B cell (primary cell): Measurements from ENCODE around the gene YIPF7. TPM values are rescaled to one million over a fixed set of nuclear protein-coding genes. Genes with fewer than 3 reads are reported as not detected.

Source experiments
- ATAC-seq: fragments of 200-7000 bp; cut with Tn5 transposase; one replicate; pipeline ENCODE4 v1.10.0; 2021; ENCODE audit warnings: low read depth, mild to moderate bottlenecking, moderate number of reproducible peaks, moderate library complexity
- CTCF ChIA-PET: fragments of 350-600 bp; sonication (Branson Sonifier 250); formaldehyde crosslinking; loops from one replicate; lab custom pipeline; 2021; ENCODE audit warnings: antibody characterized with exemption, inconsistent platforms; lab: Charles Lee
- POLR2A ChIA-PET: fragments of 350-600 bp; sonication (Branson Sonifier 250); formaldehyde crosslinking; loops from one replicate; lab custom pipeline; 2021; ENCODE audit warnings: antibody characterized with exemption; lab: Charles Lee
- DNase-seq: peaks from one replicate; pipeline ENCODE4 v3.0.0; 2013
- H2AFZ ChIP-seq: 2 replicates; pipeline ENCODE4 v1.6.1; 2012; ENCODE audit warnings: mild to moderate bottlenecking, low read depth, low read length; ENCODE audit not compliant: insufficient read depth, poor library complexity, severe bottlenecking
- H3K27ac ChIP-seq, 2 donors: 1 replicate in 1 of 2; 2 replicates in 1 of 2; pipeline ENCODE4 v1.5.1; 2012 to 2013; ENCODE audit warnings: low read length in 2 of 2, mild to moderate bottlenecking in 2 of 2, moderate library complexity in 1 of 2
- H3K27me3 ChIP-seq, 4 experiments: fragments of 200-600 bp in 1 of 4; sonication (generic) in 1 of 4; replicated peaks in 1 of 4; 1 replicate in 2 of 4; 2 replicates in 2 of 4; pipeline versions ENCODE4 v1.6.1 to v1.7.0; 2013 to 2016; ENCODE audit warnings: low read length in 3 of 4, mild to moderate bottlenecking in 2 of 4, mixed read lengths in 1 of 4, moderate library complexity in 1 of 4; ENCODE audit not compliant: insufficient read depth in 4 of 4, control insufficient read depth in 3 of 4; ENCODE audit errors: control extremely low read depth in 1 of 4
- H3K36me3 ChIP-seq, 2 experiments: replicated peaks in 1 of 2; 1 replicate in 1 of 2; 2 replicates in 1 of 2; pipeline versions ENCODE4 v1.6.1 to v1.7.1; 2013; ENCODE audit warnings: low read length in 1 of 2; ENCODE audit not compliant: insufficient read depth in 2 of 2, control insufficient read depth in 1 of 2; ENCODE audit errors: control extremely low read depth in 1 of 2, extremely low read depth in 1 of 2
- H3K4me1 ChIP-seq, 2 donors: fragments of 200-600 bp in 1 of 2; sonication (generic) in 1 of 2; 1 replicate in 1 of 2; 2 replicates in 1 of 2; pipeline versions ENCODE4 v1.5.1 to v1.6.1; 2013 to 2017; ENCODE audit warnings: low read length in 2 of 2; ENCODE audit not compliant: control insufficient read depth in 2 of 2, insufficient read depth in 2 of 2
- H3K4me2 ChIP-seq: replicated peaks from 2 replicates; pipeline ENCODE3; 2012; ENCODE audit warnings: mild to moderate bottlenecking, low read depth, low read length; ENCODE audit not compliant: poor library complexity, severe bottlenecking
- H3K4me3 ChIP-seq, 5 experiments: fragments of 200-600 bp in 1 of 5; sonication (generic) in 1 of 5; 1 replicate in 3 of 5; 2 replicates in 2 of 5; pipeline versions ENCODE4 v1.5.1 to v1.7.0; 2011 to 2016; ENCODE audit warnings: low read length in 4 of 5, mild to moderate bottlenecking in 4 of 5, low read depth in 2 of 5, control low read depth in 1 of 5, moderate library complexity in 1 of 5; ENCODE audit not compliant: insufficient read depth in 1 of 5; ENCODE audit errors: control extremely low read depth in 1 of 5, extremely low read depth in 1 of 5
- H3K79me2 ChIP-seq: fragments of 200-600 bp; sonication (generic); one replicate; pipeline ENCODE4 v1.6.0; 2016; ENCODE audit warnings: low read length; ENCODE audit not compliant: control insufficient read depth, insufficient read depth
- H3K9ac ChIP-seq: fragments of 200-600 bp; sonication (generic); 2 replicates; pipeline ENCODE4 v1.6.1; 2017; ENCODE audit warnings: mild to moderate bottlenecking, low read length, moderate library complexity
- H3K9me3 ChIP-seq, 3 donors: one replicate each; pipeline versions ENCODE4 v1.6.1 to v1.7.1; 2013; ENCODE audit warnings: low read length in 2 of 3; ENCODE audit not compliant: control insufficient read depth in 2 of 3, insufficient read depth in 1 of 3; ENCODE audit errors: control extremely low read depth in 1 of 3
- H4K20me1 ChIP-seq: 2 replicates; pipeline ENCODE4 v1.6.0; 2012; ENCODE audit warnings: mild to moderate bottlenecking, low read length; ENCODE audit not compliant: insufficient read depth, control insufficient read depth, poor library complexity, severe bottlenecking
- H3K27ac Mint-ChIP-seq: one replicate; pipeline ENCODE4 v1.8.0; 2021; ENCODE audit warnings: mixed read lengths
- H3K27me3 Mint-ChIP-seq: one replicate; pipeline ENCODE4 v1.8.0; 2021; ENCODE audit warnings: mixed read lengths
- H3K4me1 Mint-ChIP-seq: one replicate; pipeline ENCODE4 v1.8.0; 2021; ENCODE audit warnings: mixed read lengths
- H3K4me3 Mint-ChIP-seq: one replicate; pipeline ENCODE4 v1.8.0; 2021; ENCODE audit warnings: mixed read lengths
- H3K9me3 Mint-ChIP-seq: one replicate; pipeline ENCODE4 v1.8.0; 2022; ENCODE audit warnings: mixed read lengths; ENCODE audit not compliant: insufficient read depth
- EZH2 ChIP-seq: IDR thresholded peaks from 2 replicates; pipeline ENCODE4 v1.6.1; 2012; ENCODE audit warnings: borderline replicate concordance, low read depth, mild to moderate bottlenecking, moderate library complexity, low read length; ENCODE audit not compliant: insufficient read depth, poor library complexity, severe bottlenecking
- WGBS: methylation state at CpG from one replicate; pipeline ENCODE4 v1.1.5; 2013; ENCODE audit warnings: missing lambda C conversion rate; ENCODE audit not compliant: insufficient coverage; 5-methylcytosine and 5-hydroxymethylcytosine counted together
- intact Hi-C: fragments of 100-400 bp; cut with micrococcal nuclease; formaldehyde crosslinking; loops from one replicate; pipeline ENCODE4 v1.10.0; 2022
- polyA plus RNA-seq: library from polyadenylated mRNA; depleted of rRNA; stranded (reverse); fragments of >200 nt; gene quantifications from 2 replicates; pipeline ENCODE4 v1.2.3, GENCODE V29; 2012
- total RNA-seq, 2 donors: library from RNA; stranded (reverse); fragments of 120-200 nt in 1 of 2; gene quantifications; 1 replicate in 1 of 2; 2 replicates in 1 of 2; pipeline versions ENCODE4 v1.2.3 to v1.2.4, GENCODE V29; 2013 to 2022
- TF ChIP-seq, protein P1 (sequence below): fragments of 200-600 bp; IDR thresholded peaks from one replicate; pipeline ENCODE4 v1.8.0; 2022; ENCODE audit warnings: antibody characterized with exemption, mild to moderate bottlenecking

YIPF7 gene
- total and polyA plus RNA-seq, 2 donors (not counting 1 experiment from before 2014, with no cell fraction given), result not detected

DNA sequence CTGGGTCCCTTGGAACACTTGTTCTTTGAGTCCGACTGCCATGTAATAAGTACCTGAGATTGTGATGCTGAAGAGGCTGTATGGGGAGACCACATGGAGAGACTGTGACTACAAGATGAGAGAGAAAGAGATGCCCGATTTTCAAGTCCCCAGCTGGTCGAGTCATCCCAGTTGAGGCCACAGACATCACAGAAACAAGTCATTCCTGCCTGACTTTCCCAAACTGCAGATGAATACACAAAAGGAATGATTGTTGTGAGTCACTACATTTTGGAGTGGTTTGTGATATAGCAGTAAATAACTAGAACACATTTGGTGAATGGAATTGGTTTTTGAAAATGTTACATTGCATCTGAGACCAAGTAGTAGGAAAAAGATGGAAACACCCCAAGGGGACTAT, 9.0 kb upstream of the YIPF7 start:
- Histone ChIP-seq H3K36me3 (no peaks in the 10 kb centered on the region), H3K9ac (no peak overlapping the region), H3K4me2 (no peak overlapping the region), H3K27ac (no peak overlapping the region), H2AFZ (no peak overlapping the region), H3K4me1 (no peaks in the 10 kb centered on the region), H3K9me3 (no peaks in the 10 kb centered on the region), H4K20me1 (no peaks in the 10 kb centered on the region), H3K4me3 (no peak overlapping the region), H3K27me3 (no peaks in the 10 kb centered on the region), H3K79me2 (no peaks in the 10 kb centered on the region)
- DNase-seq (no peak), ATAC-seq (no peak)
- 50% methylated on average over 2 of the region's 3 CpGs for WGBS
- peaks cover 4% of the 10 kb centered on the region for H3K4me1 Mint-ChIP-seq
- H3K27me3 Mint-ChIP-seq, result peaks cover 11% of the 10 kb centered on the region
- POLR2A ChIA-PET, result no interaction called here
- CTCF ChIA-PET, result no interaction called here
- H3K4me3 Mint-ChIP-seq, result no peak overlapping the region
- no peak overlapping the region for H3K27ac Mint-ChIP-seq
- H3K9me3 Mint-ChIP-seq, result no peaks in the 10 kb centered on the region
- TF ChIP-seq EZH2, result no peak
- TF ChIP-seq, protein P1, sequence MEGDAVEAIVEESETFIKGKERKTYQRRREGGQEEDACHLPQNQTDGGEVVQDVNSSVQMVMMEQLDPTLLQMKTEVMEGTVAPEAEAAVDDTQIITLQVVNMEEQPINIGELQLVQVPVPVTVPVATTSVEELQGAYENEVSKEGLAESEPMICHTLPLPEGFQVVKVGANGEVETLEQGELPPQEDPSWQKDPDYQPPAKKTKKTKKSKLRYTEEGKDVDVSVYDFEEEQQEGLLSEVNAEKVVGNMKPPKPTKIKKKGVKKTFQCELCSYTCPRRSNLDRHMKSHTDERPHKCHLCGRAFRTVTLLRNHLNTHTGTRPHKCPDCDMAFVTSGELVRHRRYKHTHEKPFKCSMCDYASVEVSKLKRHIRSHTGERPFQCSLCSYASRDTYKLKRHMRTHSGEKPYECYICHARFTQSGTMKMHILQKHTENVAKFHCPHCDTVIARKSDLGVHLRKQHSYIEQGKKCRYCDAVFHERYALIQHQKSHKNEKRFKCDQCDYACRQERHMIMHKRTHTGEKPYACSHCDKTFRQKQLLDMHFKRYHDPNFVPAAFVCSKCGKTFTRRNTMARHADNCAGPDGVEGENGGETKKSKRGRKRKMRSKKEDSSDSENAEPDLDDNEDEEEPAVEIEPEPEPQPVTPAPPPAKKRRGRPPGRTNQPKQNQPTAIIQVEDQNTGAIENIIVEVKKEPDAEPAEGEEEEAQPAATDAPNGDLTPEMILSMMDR, result no peak
- intact Hi-C loops, result no loop called here

GRCh38 chr4:44652002-44652401, 577 bp upstream of the YIPF7 start:
- H3K27me3 Mint-ChIP-seq, result peaks cover 16% of the 10 kb centered on the region
- H3K4me1 Mint-ChIP-seq, result no peaks in the 10 kb centered on the region
- Histone ChIP-seq H3K79me2 (no peaks in the 10 kb centered on the region), H3K4me2 (no peak overlapping the region), H4K20me1 (no peaks in the 10 kb centered on the region), H3K9me3 (no peaks in the 10 kb centered on the region), H3K36me3 (no peaks in the 10 kb centered on the region), H3K27me3 (peaks cover 0 to 5% (median 0%) of the 10 kb centered on the region in 4 experiments), H3K4me1 (no peaks in the 10 kb centered on the region), H2AFZ (no peak overlapping the region), H3K27ac (no peak overlapping the region), H3K9ac (no peak overlapping the region), H3K4me3 (no peak overlapping the region)
- H3K27ac Mint-ChIP-seq, result no peak overlapping the region
- no peak overlapping the region for H3K4me3 Mint-ChIP-seq
- ChIA-PET POLR2A (no interaction called here), CTCF (no interaction called here)
- no peaks in the 10 kb centered on the region for H3K9me3 Mint-ChIP-seq
- 91% methylated on average over 1 of the region's 1 CpG for WGBS
- ATAC-seq (no peak), DNase-seq (no peak)
- intact Hi-C loops, result no loop called here
- TF ChIP-seq EZH2, result no peak
- TF ChIP-seq, protein P1, result no peak
